IMR-90 (cell line): ENCODE results near the gene BCL11A. TPM values are rescaled to one million over a fixed set of nuclear protein-coding genes. Genes with fewer than 3 reads are reported as not detected.

ENCODE experiments used
- ATAC-seq: fragments of 200-7000 bp; cut with Tn5 transposase; 2 replicates; pipeline ENCODE4 v1.9.1; 2020; ENCODE audit warnings: low read depth, mild to moderate bottlenecking, moderate library complexity
- BruUV-seq: library from RNA; stranded (reverse); fragments of 400-500 nt; replicated peaks from 2 replicates; lab custom pipeline; 2021; lab: Mats Ljungman, UMichigan
- CTCF ChIA-PET: fragments of 300-600 bp; formaldehyde crosslinking; extraction: SDS; loops from one replicate; lab custom pipeline; 2021; ENCODE audit warnings: antibody characterized with exemption; lab: Yijun Ruan, JAX
- POLR2A ChIA-PET: fragments of 300-600 bp; sonication (Branson Sonifier 250); formaldehyde crosslinking; loops from one replicate; lab custom pipeline; 2022; ENCODE audit warnings: antibody characterized with exemption; ENCODE audit not compliant: unreplicated experiment; lab: Charles Lee
- DNase-seq: peaks from one replicate; pipeline ENCODE4 v3.0.0; 2013
- H2AFZ ChIP-seq: replicated peaks from 2 replicates; pipeline ENCODE3; 2013; ENCODE audit warnings: low read length, mild to moderate bottlenecking; ENCODE audit not compliant: poor library complexity
- H2AK5ac ChIP-seq: 2 replicates; pipeline ENCODE4 v1.6.1; 2013; ENCODE audit warnings: low read depth, low read length, inconsistent platforms
- H2AK9ac ChIP-seq: replicated peaks from 2 replicates; pipeline ENCODE3; 2013; ENCODE audit warnings: mild to moderate bottlenecking, low read depth, low read length, moderate library complexity; ENCODE audit not compliant: poor library complexity
- H2BK120ac ChIP-seq: 2 replicates; pipeline ENCODE4 v1.6.1; 2013; ENCODE audit warnings: low read depth, low read length, inconsistent platforms
- H2BK15ac ChIP-seq: 3 replicates; pipeline ENCODE4 v1.6.1; 2013; ENCODE audit warnings: low read depth, low read length, inconsistent platforms
- H2BK20ac ChIP-seq: 2 replicates; pipeline ENCODE4 v1.6.1; 2013; ENCODE audit warnings: low read depth, mild to moderate bottlenecking, inconsistent platforms, low read length, moderate library complexity
- H2BK5ac ChIP-seq: 2 replicates; pipeline ENCODE4 v1.6.1; 2013; ENCODE audit warnings: mild to moderate bottlenecking, low read depth, low read length, inconsistent platforms; ENCODE audit not compliant: poor library complexity, severe bottlenecking
- H3K14ac ChIP-seq: replicated peaks from 2 replicates; pipeline ENCODE4 v1.6.1; 2013; ENCODE audit warnings: low read depth, low read length, inconsistent platforms
- H3K18ac ChIP-seq: 2 replicates; pipeline ENCODE4 v1.6.1; 2013; ENCODE audit warnings: low read depth, low read length, control low read depth
- H3K23ac ChIP-seq: 2 replicates; pipeline ENCODE4 v1.6.1; 2013; ENCODE audit warnings: low read depth, low read length, inconsistent platforms
- H3K27ac ChIP-seq: 2 replicates; pipeline ENCODE4 v1.5.1; 2013; ENCODE audit warnings: mild to moderate bottlenecking, control low read depth, low read length; ENCODE audit not compliant: insufficient read depth
- H3K27me3 ChIP-seq: 2 replicates; pipeline ENCODE4 v1.6.1; 2013; ENCODE audit warnings: low read length; ENCODE audit not compliant: control insufficient read depth, insufficient read depth
- H3K36me3 ChIP-seq: 2 replicates; pipeline ENCODE4 v1.6.1; 2013; ENCODE audit warnings: low read length, mixed read lengths; ENCODE audit not compliant: control insufficient read depth, insufficient read depth
- H3K4ac ChIP-seq: 2 replicates; pipeline ENCODE4 v1.6.1; 2013; ENCODE audit warnings: low read depth, low read length, inconsistent platforms
- H3K4me1 ChIP-seq: 2 replicates; pipeline ENCODE4 v1.6.1; 2013; ENCODE audit warnings: low read length, mixed read lengths; ENCODE audit not compliant: control insufficient read depth, insufficient read depth
- H3K4me2 ChIP-seq: 2 replicates; pipeline ENCODE4 v1.6.1; 2013; ENCODE audit warnings: low read depth, mild to moderate bottlenecking, control low read depth, low read length, moderate library complexity
- H3K4me3 ChIP-seq: 2 replicates; pipeline ENCODE4 v1.5.1; 2013; ENCODE audit warnings: low read depth, mild to moderate bottlenecking, control low read depth, low read length, moderate library complexity; ENCODE audit not compliant: insufficient read depth
- H3K56ac ChIP-seq: 2 replicates; pipeline ENCODE4 v1.6.1; 2013; ENCODE audit warnings: low read length, inconsistent platforms; ENCODE audit not compliant: insufficient read depth; ENCODE audit errors: extremely low read depth
- H3K79me1 ChIP-seq, 2 experiments: 2 replicates each; pipeline ENCODE4 v1.6.1; 2013; ENCODE audit warnings: low read length in 2 of 2, inconsistent platforms in 1 of 2, low read depth in 1 of 2
- H3K9ac ChIP-seq: 2 replicates; pipeline ENCODE4 v1.6.1; 2013; ENCODE audit warnings: low read depth, low read length, control low read depth
- H3K9me1 ChIP-seq: 2 replicates; pipeline ENCODE4 v1.6.1; 2013; ENCODE audit warnings: low read length, inconsistent platforms; ENCODE audit not compliant: insufficient read depth
- H3K9me3 ChIP-seq: 2 replicates; pipeline ENCODE4 v1.6.1; 2013; ENCODE audit warnings: low read length; ENCODE audit not compliant: control insufficient read depth, insufficient read depth
- H4K20me1 ChIP-seq: 2 replicates; pipeline ENCODE4 v1.6.1; 2013; ENCODE audit warnings: low read length, inconsistent platforms; ENCODE audit not compliant: insufficient read depth
- H4K5ac ChIP-seq: 2 replicates; pipeline ENCODE4 v1.6.1; 2013; ENCODE audit warnings: mild to moderate bottlenecking, low read depth, low read length, control low read depth
- H4K8ac ChIP-seq, 2 experiments: 2 replicates each; pipeline ENCODE4 v1.6.1; 2013; ENCODE audit warnings: low read depth in 2 of 2, low read length in 2 of 2, control low read depth in 1 of 2, inconsistent platforms in 1 of 2
- H4K91ac ChIP-seq: 2 replicates; pipeline ENCODE4 v1.6.1; 2013; ENCODE audit warnings: low read depth, low read length, inconsistent platforms; ENCODE audit not compliant: insufficient read depth
- BHLHE40 ChIP-seq: fragments of 150-350 bp; IDR thresholded peaks from 2 replicates; pipeline ENCODE4 v1.6.1; 2016; ENCODE audit warnings: mild to moderate bottlenecking, low read depth, low read length
- CEBPB ChIP-seq: IDR thresholded peaks from 2 replicates; pipeline ENCODE4 v1.6.1; 2012; ENCODE audit warnings: low read depth, low read length, improper control_type of control experiment
- FOS ChIP-seq: fragments of 150-350 bp; IDR thresholded peaks from 2 replicates; pipeline ENCODE4 v1.6.1; 2016; ENCODE audit warnings: low read depth, low read length
- MAFK ChIP-seq: IDR thresholded peaks from 2 replicates; pipeline ENCODE4 v1.6.1; 2012; ENCODE audit warnings: low read depth, low read length, improper control_type of control experiment
- MAZ ChIP-seq: IDR thresholded peaks from 2 replicates; pipeline ENCODE4 v1.6.1; 2012; ENCODE audit warnings: low read depth, mild to moderate bottlenecking, low read length, improper control_type of control experiment, moderate library complexity, borderline replicate concordance
- MXI1 ChIP-seq: IDR thresholded peaks from 2 replicates; pipeline ENCODE4 v1.6.1; 2012; ENCODE audit warnings: low read depth, mild to moderate bottlenecking, low read length, moderate library complexity, borderline replicate concordance
- NFE2L2 ChIP-seq: fragments of 150-350 bp; IDR thresholded peaks from 2 replicates; pipeline ENCODE4 v1.6.1; 2016; ENCODE audit warnings: low read depth, mild to moderate bottlenecking, low read length
- POLR2A ChIP-seq: IDR thresholded peaks from 2 replicates; pipeline ENCODE4 v1.6.1; 2012; ENCODE audit warnings: mild to moderate bottlenecking, low read depth, low read length
- RAD21 ChIP-seq: IDR thresholded peaks from 2 replicates; pipeline ENCODE4 v1.6.1; 2012; ENCODE audit warnings: low read length, improper control_type of control experiment
- RCOR1 ChIP-seq: IDR thresholded peaks from 2 replicates; pipeline ENCODE4 v1.6.1; 2012; ENCODE audit warnings: mild to moderate bottlenecking, low read length, improper control_type of control experiment; ENCODE audit not compliant: insufficient replicate concordance
- RFX5 ChIP-seq: IDR thresholded peaks from 2 replicates; pipeline ENCODE4 v1.8.0; 2012; ENCODE audit warnings: low read depth, mild to moderate bottlenecking, low read length, moderate library complexity
- SMC3 ChIP-seq: fragments of 150-350 bp; IDR thresholded peaks from 2 replicates; pipeline ENCODE4 v1.6.1; 2016; ENCODE audit warnings: low read depth, mild to moderate bottlenecking, antibody characterized with exemption, low read length, moderate library complexity
- WGBS, 2 experiments: methylation state at CpG; one replicate each; pipeline versions ENCODE4 v1.1.5 to v1.1.7; 2013; ENCODE audit warnings: missing lambda C conversion rate in 2 of 2; ENCODE audit not compliant: insufficient read length in 1 of 2; ENCODE audit errors: extremely low coverage in 2 of 2; 5-methylcytosine and 5-hydroxymethylcytosine counted together
- dilution Hi-C: fragments of 300-500 bp; cut with HindIII; formaldehyde crosslinking; loops from one replicate; pipeline ENCODE4 v1.14.3; 2018; ENCODE audit warnings: low sequenced_read_pairs; ENCODE audit not compliant: unreplicated experiment
- in situ Hi-C: fragments of 300-500 bp; cut with MboI; formaldehyde crosslinking; loops from 3 replicates; pipeline ENCODE4 v1.14.3; 2019; ENCODE audit warnings: low sequenced_read_pairs, inconsistent platforms, mixed read lengths
- intact Hi-C: fragments of 100-400 bp; cut with micrococcal nuclease; formaldehyde crosslinking; loops from 2 replicates; pipeline ENCODE4 v1.10.0; 2022
- polyA plus RNA-seq, 3 experiments: library from polyadenylated mRNA; depleted of rRNA; stranded (reverse); fragments of >200 nt; gene quantifications; 2 replicates each; pipeline ENCODE4 v1.2.3, GENCODE V29; 2012; ENCODE audit warnings: low replicate concordance in 1 of 3
- total RNA-seq: library from RNA; depleted of rRNA; stranded (reverse); fragments of >200 nt; gene quantifications from 2 replicates; pipeline ENCODE4 v1.2.3, GENCODE V29; 2012
- TF ChIP-seq, protein P1 (sequence below): conservative IDR thresholded peaks from 2 replicates; pipeline ENCODE4 v1.5.1; 2012; ENCODE audit warnings: mild to moderate bottlenecking, low read depth, low read length, improper control_type of control experiment
- TF ChIP-seq, protein P2 (sequence below): fragments of 150-350 bp; IDR thresholded peaks from 2 replicates; pipeline ENCODE4 v1.6.1; 2016; ENCODE audit warnings: low read depth, mild to moderate bottlenecking, low read length, moderate library complexity, borderline replicate concordance
- TF ChIP-seq, protein P3 (sequence below): fragments of 150-350 bp; IDR thresholded peaks from 2 replicates; pipeline ENCODE4 v1.6.1; 2017; ENCODE audit warnings: mild to moderate bottlenecking, antibody characterized with exemption, low read length, low read depth

The BCL11A gene
- total and polyA plus RNA-seq, 2 of the 4 experiments (the other 2 are of a cell fraction) = 1.0 to 1.1 TPM

DNA sequence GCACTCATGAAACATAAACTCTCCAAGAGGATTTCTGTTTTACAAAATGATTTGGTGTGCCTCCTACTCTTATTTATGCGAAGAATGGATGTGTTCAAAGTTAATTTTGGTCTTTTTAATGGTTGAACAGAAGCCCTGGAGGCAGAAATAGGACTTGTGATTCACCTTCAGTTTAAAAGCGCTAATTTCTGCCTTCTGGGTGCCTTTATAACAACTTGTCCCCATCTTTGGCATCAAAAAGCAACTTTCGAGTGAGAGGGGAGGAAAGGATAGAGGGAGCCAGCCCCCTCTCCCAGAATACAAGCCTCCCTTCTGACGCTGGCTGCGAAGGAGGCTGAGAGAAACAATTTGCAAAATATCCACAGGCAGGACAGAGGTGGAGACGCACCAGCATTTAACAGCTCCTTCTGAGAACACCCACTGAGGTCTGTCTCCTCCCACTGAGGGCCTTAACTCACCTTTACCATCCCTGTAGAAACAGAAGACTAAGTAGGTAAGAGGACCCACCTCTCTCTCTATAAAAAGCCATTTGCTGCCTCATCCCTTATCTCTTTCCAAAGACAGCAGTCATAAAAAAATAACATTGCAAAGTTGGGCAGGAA, 24.3 kb upstream of the BCL11A start:
- TF ChIP-seq MAFK = no peak
- TF ChIP-seq MAZ = no peak
- no peak for TF ChIP-seq RCOR1
- no peak for TF ChIP-seq SMC3
- TF ChIP-seq NFE2L2 = no peak
- TF ChIP-seq RFX5 = no peak
- no peak for TF ChIP-seq POLR2A
- TF ChIP-seq, protein P1, sequence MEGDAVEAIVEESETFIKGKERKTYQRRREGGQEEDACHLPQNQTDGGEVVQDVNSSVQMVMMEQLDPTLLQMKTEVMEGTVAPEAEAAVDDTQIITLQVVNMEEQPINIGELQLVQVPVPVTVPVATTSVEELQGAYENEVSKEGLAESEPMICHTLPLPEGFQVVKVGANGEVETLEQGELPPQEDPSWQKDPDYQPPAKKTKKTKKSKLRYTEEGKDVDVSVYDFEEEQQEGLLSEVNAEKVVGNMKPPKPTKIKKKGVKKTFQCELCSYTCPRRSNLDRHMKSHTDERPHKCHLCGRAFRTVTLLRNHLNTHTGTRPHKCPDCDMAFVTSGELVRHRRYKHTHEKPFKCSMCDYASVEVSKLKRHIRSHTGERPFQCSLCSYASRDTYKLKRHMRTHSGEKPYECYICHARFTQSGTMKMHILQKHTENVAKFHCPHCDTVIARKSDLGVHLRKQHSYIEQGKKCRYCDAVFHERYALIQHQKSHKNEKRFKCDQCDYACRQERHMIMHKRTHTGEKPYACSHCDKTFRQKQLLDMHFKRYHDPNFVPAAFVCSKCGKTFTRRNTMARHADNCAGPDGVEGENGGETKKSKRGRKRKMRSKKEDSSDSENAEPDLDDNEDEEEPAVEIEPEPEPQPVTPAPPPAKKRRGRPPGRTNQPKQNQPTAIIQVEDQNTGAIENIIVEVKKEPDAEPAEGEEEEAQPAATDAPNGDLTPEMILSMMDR = no peak
- no peak for TF ChIP-seq MXI1
- no peak for TF ChIP-seq BHLHE40
- TF ChIP-seq, protein P2, sequence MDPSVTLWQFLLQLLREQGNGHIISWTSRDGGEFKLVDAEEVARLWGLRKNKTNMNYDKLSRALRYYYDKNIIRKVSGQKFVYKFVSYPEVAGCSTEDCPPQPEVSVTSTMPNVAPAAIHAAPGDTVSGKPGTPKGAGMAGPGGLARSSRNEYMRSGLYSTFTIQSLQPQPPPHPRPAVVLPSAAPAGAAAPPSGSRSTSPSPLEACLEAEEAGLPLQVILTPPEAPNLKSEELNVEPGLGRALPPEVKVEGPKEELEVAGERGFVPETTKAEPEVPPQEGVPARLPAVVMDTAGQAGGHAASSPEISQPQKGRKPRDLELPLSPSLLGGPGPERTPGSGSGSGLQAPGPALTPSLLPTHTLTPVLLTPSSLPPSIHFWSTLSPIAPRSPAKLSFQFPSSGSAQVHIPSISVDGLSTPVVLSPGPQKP = no peak
- TF ChIP-seq CEBPB = no peak
- TF ChIP-seq FOS = no peak
- no peak for TF ChIP-seq RAD21
- TF ChIP-seq, protein P3, sequence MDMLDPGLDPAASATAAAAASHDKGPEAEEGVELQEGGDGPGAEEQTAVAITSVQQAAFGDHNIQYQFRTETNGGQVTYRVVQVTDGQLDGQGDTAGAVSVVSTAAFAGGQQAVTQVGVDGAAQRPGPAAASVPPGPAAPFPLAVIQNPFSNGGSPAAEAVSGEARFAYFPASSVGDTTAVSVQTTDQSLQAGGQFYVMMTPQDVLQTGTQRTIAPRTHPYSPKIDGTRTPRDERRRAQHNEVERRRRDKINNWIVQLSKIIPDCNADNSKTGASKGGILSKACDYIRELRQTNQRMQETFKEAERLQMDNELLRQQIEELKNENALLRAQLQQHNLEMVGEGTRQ = no peak
- Histone ChIP-seq H2AK5ac (no peak overlapping the region), H3K23ac (no peak overlapping the region), H3K4me2 (no peak overlapping the region), H3K4me3 (no peak overlapping the region), H3K4me1 (no peaks in the 10 kb centered on the region), H2BK5ac (no peak overlapping the region), H2BK120ac (no peak overlapping the region), H2BK20ac (no peak overlapping the region), H2BK15ac (no peak overlapping the region), H3K9me1 (no peaks in the 10 kb centered on the region), H3K56ac (no peak overlapping the region), H4K91ac (no peak overlapping the region), H3K36me3 (no peaks in the 10 kb centered on the region), H3K9ac (no peak overlapping the region), H3K27me3 (peaks cover 14% of the 10 kb centered on the region), H3K9me3 (no peaks in the 10 kb centered on the region), H3K27ac (no peak overlapping the region), H3K14ac (no peak overlapping the region), H4K5ac (no peak overlapping the region), H3K18ac (no peak overlapping the region), H3K4ac (no peak overlapping the region), H4K20me1 (no peaks in the 10 kb centered on the region), H4K8ac (no peak overlapping the region), H2AFZ (no peak overlapping the region), H3K79me1 (no peaks in the 10 kb centered on the region), H2AK9ac (no peak overlapping the region)
- BruUV-seq = no TSS peak
- ATAC-seq = no peak
- no CpG with 5 or more reads among the region's 6 CpGs for WGBS, 2 experiments
- in situ Hi-C loops (loop anchor here (25.0 kb wide), 1 partner anchor 1815 kb away; no protein-coding TSS in a partner anchor), intact Hi-C loops (no loop called here), dilution Hi-C loops (no loop called here)
- ChIA-PET POLR2A (no interaction called here), CTCF (no interaction called here)
- no peak for DNase-seq
